Fibroblast of gingiva (primary cell): ENCODE results near the gene NDUFAF3.

Experiments used
- DNase-seq: peaks from one replicate; pipeline ENCODE4 v3.0.0-alpha.2; 2011; ENCODE audit warnings: low read depth

NDUFAF3 gene

DNA sequence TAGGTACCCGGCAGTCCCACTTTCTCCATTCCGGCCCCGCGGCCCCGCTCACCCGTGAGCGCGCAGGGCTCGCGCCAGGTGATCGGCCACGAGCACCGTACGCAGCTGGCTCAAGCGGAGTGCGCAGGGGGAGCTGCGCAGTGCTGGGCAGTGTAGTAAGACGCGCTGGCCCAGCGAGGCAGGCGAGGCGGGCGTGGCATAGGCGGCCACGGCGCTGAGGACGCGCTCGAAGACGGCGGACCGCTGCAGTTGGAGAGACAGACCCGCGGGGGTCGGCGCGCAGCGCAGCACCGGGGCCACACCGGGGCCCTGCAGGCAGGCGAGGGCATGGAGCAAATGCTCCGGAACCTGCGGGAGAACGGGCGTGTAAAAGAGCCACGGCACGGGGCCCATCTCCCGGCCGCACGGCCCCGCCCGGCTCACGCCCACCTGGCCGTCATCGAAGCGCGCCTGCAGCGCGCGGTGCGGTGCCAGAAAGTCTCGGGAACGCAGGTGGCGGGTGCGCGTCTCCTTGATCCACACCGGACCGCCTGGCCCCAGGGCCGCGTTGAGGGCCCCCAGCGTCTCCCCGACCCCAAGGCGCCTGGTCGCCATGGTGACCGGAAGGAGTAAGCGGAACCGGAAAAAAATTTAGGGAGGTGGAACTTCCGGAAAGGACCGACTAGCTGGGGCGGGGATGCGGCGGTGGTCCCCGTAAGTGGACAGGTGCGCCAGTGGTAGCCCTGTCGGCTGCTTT, 3.8 kb upstream of the NDUFAF3 start, which contains the start of gene DALRD3:
TSS of gene DALRD3 (minus strand) at position 610 of the 736 bp plus-strand sequence. CDS start at position 594, 16 bp downstream.
- peak; percentile 54 for DNase-seq

DNA sequence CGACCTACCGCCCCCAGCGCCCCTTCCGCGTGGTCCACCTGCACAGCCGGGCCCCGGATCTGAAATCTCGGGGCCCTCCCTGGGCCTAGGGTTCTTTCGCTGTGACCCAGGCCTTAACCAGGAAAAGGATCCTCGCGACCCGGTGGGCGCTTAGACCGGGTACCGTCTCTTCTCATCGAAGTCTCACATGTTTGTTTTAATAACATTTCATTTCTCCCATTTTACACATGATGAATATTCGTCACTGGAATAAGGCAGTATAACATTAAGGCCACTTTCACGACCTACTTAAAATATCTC, 3.3 kb upstream of the NDUFAF3 start:
- DNase-seq: no peak

DNA sequence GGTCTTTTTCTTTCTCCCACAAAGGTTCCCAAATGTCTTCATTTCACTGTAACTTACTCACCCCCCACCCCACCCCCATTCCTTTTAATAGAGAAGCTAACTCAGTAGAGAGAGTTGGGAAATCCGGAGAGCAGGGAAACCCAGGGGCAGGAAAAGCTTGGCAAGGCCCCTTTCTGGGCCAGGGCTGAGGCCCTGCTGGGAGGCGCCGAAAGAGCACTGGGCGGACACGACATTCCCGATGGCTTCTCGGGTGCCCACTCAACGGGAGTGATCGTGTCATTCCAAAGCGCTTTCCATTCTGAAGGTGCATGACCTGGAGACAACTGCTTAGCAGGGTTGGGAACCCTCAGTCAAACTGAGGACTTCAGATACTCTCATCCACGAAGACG, 2.0 kb upstream of the NDUFAF3 start:
- peak; percentile 34 for DNase-seq

DNA sequence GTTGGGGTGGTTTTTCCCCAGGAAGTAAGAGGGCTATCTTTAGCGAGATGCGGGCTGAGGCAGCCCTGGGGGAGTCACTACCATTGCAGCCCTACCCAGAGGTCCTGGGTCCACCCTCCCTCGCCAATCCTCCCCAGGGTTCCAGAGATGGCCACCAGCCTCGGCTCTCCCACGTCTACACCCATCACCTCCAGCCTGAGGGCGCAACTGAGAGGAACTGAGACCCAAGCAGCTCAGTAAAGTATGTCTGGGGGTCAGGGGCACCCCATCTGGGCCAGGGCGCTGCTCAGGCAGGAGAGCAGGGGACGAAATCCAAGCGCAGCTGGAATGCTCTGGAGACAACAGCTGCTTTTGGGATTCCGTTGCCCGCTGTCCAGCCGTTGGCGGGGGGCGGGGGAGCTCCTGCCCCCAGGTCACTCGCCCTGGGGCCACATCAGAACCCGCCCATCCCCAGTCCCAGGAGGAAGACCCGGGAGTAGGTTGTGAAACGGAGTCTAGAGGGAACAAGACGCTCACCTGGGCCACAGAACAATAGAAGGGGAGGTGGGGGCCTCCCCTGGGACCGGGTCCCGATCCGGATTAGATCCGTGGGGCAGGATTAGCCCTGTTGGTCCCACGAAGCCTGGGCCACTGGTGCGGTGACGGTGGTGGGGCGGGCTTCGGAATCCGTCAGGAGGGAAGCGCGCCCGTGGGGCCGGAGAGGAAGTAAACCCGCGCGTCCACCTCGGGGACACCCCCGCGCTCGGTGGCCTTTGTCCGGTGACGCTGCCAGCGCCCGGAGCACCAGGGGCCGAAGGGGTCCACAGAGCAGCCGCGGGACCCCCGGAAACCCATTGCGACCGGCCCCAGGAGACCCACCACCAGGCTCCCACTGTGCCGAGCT, 1.4 kb upstream of the NDUFAF3 start:
- no peak for DNase-seq

DNA sequence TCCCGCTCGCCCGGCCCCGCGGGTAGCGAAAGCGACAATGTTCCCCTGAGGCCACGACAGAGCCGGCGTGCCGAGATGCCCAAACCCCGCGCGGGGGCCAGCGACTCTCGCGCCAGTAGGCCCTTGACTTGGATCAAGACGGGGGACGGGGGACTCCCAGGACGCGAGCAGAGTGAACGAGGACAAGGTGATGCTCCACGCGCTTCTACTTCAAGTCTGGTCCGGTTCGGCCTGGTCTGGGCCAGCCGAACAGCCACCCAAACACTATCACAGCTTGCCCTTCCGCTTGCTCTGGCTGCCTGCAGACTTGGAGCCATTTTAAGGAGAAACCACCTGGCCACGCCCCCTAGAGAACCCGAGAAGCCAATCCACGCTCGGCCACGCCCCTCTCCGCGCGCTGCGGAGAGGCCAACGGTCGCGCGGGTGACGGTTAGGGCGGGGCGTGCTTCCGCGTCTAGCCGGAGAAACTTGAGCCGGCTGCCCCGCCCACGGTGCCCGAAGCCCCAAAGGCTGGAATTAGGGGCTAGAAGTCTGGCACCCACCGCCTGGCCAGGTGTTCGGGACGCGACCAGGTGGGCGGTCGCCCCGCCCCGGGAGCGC, 608 bp upstream of the NDUFAF3 start:
- DNase-seq: peak; percentile 97

DNA sequence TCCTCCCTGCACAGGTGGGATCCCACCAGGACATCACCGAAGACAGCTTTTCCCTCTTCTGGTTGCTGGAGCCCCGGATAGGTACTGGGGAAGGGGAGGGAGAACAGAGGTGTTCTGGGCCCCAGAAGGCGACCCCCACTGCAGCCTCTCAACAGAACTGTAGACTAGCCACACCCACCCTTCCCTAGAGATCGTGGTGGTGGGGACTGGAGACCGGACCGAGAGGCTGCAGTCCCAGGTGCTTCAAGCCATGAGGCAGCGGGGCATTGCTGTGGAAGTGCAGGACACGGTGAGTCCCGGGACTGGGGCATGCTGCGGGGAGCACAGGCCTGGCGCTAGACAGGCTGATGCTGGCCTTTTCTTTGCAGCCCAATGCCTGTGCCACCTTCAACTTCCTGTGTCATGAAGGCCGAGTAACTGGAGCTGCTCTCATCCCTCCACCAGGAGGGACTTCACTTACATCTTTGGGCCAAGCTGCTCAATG, 809 bp downstream of the NDUFAF3 start:
- DNase-seq: no peak

DNA sequence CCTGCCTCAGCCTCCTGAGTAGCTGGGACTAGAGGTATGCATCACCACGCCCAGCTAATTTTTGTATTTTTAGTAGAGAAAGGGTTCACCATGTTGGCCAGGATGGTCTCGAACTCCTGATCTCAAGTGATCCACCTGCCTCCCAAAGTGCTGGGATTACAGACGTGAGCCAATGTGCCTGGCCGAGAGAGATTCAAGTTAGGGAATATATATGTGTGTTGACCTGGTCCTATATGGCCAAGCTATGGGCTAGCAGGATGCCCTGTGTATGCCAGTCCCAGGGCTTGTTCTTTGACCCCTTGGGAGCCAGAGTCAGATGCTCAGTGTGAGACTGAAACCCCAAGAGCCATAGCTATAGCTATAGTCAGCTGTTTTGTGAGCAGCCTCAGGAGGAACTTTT, 1.9 kb downstream of the NDUFAF3 start:
- DNase-seq: no peak

DNA sequence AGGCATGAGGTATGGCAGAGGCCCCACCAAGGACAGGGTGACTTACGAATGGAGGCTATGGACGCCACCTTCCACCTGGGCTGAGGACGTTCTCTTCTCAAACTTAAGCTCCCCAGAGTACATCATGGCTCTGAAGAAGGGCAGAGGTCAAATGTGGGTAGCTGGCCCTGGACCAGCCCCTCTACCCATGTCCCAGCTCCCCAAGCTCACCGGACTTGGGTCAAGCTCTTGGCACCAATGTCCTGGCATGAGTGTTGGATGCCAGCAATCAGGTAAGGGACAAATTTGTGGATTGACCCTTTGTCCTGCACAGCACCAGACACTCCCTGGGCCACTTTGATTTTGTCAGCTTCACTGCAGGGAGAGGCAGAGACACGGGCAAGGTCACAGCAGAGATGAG, 2.5 kb downstream of the NDUFAF3 start:
- no peak for DNase-seq

DNA sequence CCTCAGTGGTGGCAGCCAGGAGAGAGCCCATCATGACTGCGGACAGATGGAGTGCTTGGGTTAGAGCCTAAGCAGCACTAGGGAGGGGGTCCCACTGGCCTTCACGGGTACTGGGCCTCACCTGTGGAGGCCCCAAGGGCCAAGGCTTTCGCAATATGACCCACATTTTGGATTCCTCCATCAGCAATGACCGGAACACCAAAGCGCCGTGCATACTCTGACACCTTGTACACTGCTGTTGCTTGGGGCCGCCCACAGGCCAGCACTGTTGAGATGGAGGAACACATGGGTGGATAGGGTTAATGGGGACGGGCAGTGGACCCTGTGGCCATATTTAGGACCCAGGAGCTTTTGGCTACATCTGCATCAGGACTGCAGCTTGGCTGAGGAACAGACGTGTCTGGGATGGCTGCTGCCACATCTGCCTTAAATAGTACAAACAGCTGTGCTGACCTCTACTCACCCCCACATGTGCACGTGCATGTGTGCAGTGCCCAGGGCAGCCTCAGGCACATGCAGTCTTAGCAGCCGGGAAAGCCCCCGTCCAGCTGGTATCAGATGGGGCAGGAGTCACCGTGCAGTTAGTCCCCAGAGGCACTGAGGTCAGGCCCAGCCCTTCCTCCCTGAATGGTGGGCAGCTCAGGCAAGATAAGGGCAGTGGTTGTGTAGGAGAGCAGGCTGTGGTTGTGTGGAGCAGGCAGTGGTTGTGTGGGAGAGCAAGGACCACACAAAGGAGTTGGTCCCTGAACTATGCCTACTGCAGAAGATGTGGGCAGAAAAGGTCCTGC, 3.3 kb downstream of the NDUFAF3 start:
- DNase-seq: no peak

DNA sequence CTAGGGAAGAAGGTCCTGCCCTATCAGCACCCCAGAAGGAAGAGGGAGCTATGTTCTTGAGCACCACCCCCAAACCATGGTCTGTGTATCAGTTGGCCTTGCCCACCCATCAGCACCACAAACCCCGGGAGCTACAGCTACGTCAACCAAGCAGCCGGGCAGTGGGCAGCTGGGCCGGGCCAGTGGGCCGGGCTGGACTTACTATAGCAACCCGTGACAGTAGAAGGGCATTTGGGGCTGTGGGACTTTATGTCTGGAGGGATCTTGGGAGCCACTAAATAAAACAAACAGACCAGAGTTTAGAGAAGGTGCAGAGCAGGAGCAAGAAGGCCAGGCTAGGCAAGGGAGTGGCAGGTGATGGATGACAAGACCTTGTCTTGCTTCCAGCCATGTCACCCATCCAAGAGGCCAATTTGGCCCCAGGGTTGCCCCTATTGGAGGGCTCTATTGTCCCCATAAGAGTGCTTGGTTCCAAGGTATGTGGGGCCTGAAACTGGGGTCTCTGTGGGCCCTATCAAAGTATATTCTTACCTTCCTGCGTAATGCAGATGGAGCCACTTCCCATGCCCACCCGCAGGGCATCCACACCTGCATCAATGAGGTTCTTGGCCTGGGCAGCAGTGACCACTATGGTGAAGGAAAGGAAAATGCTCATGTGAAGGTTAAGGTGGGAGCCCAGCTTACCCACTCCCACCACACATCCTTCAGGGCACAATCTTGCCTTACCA, 4.0 kb downstream of the NDUFAF3 start:
- no peak for DNase-seq

DNA sequence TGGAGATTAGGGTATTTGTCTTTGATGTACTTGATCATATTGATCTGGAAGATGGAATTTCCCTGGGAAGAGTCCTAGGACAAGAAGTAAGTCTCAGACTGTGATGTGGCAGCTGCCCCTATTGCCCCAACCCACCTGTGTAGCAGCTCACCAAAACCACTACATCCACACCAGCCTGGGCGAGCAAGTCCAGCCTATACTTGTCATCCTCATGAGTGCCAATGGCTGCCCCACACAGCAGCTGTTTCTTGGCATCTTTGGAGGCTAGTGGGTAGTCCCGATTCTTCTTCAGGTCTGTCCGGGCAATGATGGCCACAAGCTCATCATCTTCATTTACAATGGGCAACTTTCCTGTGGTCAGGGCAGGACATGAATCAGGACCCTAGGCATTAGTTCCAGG, 4.6 kb downstream of the NDUFAF3 start:
- no peak for DNase-seq

DNA sequence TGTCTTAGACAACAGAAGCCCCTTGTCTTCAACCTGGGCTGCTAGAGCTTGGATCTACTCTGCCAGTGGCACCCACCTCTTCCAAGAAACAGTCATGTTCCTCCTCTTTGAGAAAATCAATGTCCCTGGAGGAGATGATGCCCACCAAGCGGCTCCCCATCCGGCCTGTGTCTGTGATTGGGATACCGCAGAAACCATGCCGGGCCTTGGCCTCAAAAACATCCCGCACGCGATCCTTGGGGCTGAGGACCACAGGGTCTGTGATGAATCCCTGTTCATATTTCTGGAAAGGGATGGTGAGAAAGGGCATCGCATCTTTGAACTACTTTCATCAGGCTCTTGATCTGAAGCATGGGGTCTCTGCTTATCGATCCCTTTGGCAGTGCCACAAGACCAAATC, 5.7 kb downstream of the NDUFAF3 start:
- DNase-seq: no peak

DNA sequence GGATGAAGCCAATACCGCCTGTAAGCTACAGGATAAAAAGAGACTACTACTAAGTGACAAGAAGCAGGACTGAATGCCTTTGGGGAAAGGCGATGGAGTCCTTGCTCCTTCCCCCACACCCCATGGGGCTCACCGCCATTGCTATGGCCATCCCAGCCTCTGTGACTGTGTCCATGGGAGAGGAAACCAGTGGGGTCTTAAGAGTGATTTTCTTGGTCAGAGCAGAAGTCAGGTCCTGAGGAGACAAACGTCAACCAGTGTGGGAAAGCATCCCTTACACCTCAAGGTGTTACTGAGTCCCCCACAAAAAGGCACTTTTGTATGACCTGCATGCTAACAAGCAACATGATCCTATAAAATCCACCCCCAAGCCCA, 6.4 kb downstream of the NDUFAF3 start:
- no peak for DNase-seq

DNA sequence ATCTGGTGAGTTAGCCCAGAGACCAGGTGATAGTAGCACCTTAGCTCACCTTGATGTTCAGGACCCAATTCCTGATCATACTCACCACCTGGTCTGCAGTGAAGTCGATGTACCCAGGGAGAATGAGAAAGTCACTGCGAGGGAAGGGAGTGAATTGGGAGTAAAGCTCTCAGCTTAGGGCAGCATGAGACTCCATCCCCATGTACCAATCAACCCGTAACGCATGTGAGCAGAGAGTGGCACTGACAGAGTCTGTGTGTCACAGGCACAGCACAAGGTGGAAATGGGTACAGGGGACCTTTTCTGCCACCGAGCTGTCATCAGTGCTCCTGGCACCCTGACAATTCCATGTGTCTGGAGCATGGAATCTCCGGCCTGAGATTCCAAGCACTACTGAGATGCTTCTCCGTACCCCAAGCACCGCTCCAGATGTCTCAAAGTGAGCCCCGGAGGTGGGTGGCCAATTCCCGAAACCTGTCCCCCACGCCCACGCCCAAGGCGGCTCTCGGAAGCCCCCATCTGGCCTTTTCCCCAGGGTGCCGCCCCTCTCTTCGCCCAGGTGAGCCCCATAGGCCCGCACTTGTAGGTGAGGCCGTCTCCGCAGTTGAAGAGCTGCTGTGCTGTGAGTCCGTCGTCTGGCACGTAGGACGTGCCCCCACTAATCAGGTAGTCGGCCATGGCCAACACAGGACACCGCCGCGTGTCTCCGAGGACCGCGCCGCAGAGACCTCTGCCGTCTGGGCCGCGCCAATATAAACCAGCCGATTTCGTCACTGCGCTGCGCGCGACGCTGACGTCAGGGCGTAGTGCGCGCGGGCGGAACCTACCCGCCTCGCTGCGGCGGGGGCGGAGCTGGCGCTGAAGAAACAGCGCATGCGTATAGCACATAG, 7.0 kb downstream of the NDUFAF3 start, which contains the start of gene IMPDH2:
TSS of gene IMPDH2 (minus strand) at position 726 of the 890 bp plus-strand sequence. CDS start at position 678, 48 bp downstream.
- peak; percentile 93 for DNase-seq

DNA sequence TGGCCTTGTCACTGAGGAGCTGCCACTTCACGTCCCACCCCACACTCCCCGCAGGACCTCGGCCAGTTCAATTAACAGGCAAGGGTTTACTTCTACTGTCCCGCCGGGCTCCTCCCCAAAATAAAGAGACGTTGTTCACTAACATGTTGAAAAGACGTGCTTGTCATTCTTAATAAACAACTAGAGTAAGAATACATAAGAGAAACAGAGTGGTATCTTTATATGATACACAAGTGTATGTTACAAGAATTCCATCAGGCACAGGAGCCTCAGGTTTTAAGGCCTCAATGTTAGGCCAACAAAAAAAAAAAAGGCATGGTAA, 7.6 kb downstream of the NDUFAF3 start:
- DNase-seq: no peak

DNA sequence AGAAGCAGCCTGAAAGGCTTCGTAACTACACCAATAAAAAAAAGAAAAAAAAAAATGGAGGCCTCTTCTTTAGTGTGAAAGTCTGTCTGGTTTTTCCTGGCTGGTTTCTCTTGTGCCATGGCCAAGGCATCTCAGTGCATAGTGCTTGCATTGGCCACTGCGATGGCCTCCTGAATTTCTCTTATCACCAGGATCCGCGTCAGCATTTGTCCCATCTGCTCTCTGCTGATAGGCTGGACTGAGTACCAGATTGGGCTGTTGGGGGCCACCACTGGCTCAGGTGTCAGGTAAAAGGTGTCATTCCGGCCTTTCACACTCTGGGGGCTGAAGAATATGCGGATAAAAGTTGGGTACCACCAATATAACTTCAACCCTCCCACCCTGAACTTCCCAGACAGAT, 8.4 kb downstream of the NDUFAF3 start:
- DNase-seq: no peak

DNA sequence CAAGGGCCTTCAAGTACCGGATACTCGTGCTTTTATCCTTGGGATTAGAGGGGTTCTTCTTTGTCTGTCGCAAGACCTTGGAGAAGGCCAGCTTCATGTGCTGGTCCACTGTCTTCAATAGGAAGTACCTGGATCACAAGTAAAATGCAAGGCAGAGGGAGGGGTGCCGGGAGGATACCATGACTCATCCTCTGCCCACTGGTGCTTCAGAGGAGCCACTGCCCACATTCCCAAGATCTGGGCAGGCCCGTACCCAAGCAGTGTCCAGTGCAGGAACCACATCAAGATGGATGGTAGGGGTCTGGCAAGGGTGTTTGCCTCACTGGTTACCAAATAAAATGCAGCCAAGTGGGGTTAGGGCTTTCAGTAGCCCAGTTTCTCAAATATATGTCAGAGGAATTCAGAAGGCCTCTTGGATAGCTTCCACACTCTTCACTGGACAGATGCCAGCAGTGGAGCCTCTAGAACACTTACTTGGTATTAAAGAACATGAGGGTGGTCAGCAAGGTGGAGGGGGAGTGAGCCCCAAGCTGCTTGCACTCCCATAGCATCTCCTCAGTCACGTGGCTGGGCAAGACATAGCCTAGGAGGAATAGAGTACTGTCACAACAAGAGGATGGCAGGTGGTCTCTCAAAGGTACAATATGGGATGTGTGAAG, 10.9 kb downstream of the NDUFAF3 start:
- DNase-seq: no peak

DNA sequence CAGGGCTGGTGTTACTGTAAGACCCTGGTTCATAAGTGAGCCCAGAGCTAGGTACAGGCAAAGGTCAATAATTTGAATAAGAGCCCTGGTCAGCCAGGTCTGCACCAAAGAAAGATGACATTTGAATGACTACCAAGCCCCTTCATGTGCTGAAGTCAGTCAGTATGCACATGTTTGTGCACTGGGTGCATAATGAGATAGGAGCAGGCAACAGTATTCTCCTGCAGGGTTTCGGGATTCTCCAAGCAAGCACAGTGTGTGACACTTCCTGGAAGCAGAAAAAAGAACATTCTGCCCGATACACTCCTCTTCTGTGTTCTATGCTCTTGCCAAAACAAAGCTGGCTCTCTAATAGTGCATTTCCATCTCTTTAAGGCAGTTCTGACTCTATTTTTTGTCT, 12.7 kb downstream of the NDUFAF3 start:
- DNase-seq: no peak

DNA sequence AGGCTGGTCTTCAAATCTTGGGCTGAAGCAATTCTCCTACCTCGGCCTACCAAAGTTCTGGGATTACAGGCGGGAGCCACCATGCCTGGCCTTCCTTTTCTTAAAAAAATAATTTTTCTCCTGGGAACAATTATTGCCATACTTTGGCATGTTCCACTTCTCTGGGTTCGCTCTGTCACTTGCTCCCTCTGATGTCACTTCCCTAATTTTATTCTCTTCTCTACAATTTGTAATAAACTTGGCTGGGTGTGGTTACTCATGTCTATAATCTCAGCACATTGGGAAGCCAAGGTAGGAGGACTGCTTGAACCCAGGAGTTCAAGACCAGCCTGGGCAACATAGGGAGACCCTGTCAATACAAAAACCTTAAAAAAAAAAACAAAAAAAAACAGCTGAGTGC, 13.4 kb downstream of the NDUFAF3 start:
- no peak for DNase-seq

DNA sequence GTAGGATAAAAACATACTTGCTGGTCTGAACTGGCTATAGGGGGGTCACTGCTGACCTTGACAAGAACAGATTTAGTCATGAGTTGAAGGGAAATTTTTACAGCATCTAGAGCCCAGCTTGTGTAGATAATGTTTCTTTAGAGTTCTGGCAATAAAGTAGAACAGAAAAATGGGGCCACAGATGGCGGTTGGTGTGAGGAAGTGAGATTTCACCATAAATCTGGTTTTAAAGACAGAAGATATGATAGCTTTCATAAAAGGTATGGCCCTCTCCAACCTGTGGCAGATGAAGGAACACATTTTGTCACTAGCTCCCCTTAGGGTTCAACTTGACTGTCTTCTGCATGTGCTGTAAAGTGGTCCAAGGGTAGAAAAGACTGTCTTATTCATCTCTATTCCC, 31.6 kb downstream of the NDUFAF3 start:
- no peak for DNase-seq
